GM21381 (cell line): ENCODE data around the gene SEPTIN5.

Experiments
- ATAC-seq: cut with Tn5 transposase; IDR thresholded peaks from one replicate; pipeline ENCODE4 v1.9.1; 2021; ENCODE audit warnings: mild to moderate bottlenecking, moderate library complexity; ENCODE audit not compliant: unreplicated experiment

Gene SEPTIN5

DNA sequence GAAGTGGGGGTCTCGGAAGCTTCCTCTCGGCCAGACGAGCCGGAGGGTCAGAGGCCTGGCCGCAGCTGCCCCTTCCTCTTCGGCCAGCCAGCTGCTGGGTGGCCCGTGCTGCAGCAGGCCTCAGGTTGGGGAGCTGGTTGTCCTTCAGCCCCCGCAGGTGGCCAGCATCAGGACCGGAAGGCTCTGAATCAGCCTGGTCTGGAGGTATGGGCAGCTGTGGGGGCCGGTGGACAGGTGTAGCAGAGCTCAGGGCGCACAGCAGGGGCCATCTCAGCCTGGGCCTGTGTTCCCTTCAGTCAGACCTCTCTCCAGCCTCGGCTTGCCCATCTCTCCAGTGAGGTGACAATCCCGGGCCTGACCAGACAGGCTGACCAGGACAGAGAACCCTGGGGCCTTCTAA is 32.4 kb downstream of the SEPTIN5 start:
- ATAC-seq: no peak

DNA sequence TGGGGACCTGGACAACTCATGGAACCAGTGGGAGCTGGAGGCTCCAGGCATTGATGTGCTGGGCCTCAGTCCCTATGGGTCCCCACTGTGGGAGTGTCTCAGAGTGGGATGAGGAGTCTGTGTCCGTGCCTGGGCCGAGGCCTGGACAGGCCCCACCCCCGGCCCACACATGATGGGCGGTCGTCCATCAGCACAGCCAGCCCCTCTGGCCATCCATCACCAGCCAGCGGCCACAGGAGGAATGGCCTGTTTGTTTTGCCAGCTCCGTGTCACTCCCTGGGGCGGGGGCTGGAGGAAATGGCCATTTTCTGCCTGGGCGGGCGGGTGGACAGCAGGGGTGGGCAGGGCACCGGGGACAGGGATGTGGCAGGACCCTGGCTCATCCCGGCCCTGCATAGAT is 33.2 kb downstream of the SEPTIN5 start:
- no peak for ATAC-seq

DNA sequence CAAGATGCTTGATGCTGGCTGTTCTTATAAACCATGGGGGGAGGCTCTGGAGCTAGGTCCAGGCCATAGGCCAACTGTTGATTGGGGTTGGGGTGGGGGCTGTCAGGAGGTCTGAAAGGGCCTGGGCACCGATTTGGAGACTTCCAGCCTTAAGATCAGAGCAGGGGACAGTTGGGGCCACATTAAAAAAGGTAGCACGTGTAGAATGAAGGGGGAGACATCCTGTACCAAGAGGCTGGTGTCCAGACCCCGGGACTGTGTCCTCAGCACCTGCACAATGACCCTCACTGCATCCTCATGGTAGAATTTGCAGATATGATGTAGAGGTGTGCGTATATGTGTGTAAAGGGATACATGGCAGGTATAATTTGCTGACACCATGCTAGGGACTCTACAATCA is 33.8 kb downstream of the SEPTIN5 start:
- no peak for ATAC-seq

DNA sequence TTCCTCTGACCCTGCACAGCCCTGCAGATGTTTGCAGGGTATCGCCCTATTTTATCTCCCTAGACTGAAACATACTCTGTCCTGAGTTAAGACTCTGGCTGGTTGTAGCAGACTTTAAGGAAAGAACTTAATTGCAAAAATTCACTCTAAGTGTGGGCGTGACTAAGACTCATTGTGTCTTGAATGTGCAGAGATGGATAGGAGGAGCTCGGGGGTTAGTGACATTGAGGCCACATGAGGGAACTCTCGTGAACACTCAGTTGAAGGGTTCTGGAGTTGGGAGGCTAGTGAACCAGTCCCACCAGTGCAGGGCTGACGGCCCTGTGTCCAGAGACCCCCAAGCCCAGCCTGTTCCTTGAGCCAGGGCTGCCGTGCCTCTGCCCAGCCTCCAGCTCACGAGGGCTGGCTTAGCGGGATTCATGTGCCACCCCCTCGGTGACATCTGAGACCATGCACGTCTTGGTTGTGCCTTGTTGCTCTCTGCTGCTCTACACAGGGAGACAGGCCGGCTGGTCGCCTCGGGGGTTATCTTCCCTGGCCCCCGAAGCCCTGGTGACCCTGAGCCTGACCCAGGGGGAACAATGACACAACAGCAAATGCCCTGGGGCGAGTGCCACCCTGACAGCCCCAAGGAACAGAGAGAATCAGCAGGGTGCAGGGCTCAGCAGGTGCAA is 34.8 kb downstream of the SEPTIN5 start:
- no peak for ATAC-seq

DNA sequence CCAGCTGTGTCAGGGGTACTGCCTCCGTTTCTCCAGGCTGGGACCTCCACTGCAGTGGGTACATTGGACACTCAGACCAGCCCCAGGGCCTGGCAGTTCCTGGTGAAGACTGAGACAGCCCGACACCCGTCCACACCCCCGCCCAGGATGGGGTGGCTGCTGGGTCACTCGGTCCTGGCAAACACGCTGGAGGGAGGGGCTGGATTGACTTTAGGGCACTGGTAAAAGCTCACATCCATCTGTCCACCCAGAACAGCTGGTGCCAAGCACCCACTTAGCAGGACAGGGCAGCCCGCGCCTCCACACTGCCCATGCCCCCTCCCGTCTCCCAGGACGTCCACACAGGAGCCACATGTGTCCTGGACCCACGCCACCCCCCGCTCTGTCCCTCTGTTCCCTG is 35.6 kb downstream of the SEPTIN5 start:
- no peak for ATAC-seq

DNA sequence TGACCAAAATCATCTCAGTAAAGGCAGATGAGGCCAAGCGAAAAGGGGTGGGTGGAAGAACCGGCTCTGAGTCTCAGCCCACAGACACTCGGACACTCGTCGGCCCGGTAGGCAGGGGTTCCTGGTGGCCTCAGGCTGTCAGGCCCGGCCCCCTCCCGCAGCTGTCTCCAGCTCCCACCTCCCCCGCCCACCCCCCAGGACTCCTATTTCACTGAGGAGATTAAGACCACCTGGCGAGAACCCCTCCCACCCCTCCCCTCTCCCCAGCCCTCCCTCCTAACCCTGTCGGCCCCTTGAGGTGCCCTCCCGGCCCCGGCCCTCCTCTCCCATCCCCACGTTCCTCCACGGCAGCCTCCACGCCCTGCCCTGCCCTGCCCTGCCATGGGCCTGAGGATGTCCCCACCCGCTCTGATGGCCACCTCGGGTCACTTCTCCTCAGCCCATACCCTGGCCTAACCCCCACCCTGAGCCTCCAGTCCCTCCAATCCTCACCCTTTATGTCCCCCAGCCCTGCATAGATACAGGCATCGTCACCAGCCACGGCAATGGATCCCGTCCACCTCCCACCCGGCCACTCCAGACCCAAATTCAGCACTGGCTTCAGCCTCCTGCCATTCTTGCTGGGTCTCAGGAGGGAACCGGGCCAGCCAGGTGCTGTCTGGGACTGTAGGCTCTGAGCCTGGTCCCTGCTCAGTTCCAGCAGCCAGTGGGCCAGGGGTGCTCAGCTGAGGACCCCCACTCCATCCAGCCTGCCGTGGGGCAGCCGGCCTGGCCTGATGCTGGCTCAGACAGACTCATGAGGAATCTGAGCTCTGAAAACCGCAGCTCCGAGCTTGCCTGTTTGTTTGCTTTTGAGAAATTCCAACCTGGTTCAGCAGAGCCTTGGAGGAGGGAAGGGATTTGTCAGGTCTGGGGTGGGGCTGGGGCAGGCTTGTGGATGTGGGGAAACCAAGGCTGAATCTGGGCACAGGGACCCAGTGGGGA is 36.5 kb downstream of the SEPTIN5 start:
- no peak for ATAC-seq

DNA sequence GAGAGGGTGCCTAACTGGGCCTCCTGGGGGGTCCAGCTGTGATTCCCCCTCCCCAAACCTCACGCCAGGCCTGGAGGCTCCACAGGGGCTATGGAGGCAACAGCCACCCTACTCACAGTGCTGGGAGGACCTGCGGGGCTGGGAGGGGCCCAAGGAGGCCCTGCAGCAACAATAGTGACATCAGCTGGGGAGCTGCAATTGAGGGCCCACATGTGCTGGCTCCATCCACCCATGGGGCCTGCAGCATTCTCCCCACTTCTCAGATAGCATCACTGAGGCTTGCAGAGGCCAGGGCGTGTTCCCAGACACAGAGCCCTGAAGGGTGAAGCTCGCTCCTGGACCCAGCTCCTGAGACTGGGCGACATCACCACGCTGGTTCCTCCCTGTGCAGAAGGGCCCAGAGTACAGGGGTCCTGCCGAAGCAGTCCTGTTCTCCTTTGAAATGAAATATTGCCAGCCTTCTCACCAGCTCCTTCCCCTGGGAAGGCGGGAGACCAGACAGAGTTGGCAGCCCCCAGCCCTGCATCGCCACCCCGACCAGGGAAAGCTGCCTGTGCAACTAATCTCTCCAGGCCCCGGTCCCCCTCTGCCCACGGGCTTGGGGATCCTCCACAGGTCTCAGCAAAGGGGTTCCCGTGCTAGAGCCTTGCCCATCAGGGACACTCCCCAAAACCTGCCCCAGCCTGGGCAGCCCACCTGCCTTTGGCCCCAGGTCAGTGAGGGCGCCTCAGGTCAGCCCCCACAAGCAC is 37.4 kb downstream of the SEPTIN5 start:
- no peak for ATAC-seq

GRCh38 chr22:19753090-19753842 is 39.0 kb downstream of the SEPTIN5 start:
- no peak for ATAC-seq

- ATAC-seq: no peak
Observed at GRCh38 chr22:19753996-19754700, 39.8 kb downstream of the SEPTIN5 start.

GRCh38 chr22:19754701-19755144 is 40.4 kb downstream of the SEPTIN5 start:
- ATAC-seq: no peak

GRCh38 chr22:19755145-19755710 is 40.9 kb downstream of the SEPTIN5 start:
- no peak for ATAC-seq

DNA sequence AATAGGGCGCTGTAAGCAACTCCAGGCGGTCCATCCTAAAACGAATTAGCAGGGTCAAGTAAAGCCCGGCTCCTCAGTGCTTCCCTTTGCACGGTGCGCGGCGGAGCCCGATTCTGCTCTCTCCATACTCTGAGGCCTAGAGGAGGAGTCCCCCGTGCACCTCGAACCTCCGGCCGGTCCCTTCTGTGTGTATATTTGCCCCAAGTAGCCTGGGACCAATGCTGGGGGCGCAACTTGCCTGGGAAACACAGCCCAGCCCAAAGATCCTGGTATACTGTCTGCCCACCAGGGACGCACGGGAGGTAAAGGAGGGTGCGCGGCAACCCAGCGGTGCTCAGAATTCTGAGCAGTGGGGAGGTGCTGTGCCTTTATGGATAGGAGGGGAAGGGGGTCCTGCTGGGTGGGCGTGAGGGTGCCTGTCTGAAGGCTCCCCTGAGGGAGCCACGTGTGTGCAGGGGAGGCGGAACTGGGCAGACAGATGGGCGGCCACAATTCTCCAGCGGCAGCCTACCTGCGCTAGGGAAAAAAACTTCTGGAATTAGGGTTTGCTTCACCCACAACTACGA is 41.5 kb downstream of the SEPTIN5 start:
- no peak for ATAC-seq

GRCh38 chr22:19756288-19757128 is 42.2 kb downstream of the SEPTIN5 start:
- ATAC-seq: no peak

DNA sequence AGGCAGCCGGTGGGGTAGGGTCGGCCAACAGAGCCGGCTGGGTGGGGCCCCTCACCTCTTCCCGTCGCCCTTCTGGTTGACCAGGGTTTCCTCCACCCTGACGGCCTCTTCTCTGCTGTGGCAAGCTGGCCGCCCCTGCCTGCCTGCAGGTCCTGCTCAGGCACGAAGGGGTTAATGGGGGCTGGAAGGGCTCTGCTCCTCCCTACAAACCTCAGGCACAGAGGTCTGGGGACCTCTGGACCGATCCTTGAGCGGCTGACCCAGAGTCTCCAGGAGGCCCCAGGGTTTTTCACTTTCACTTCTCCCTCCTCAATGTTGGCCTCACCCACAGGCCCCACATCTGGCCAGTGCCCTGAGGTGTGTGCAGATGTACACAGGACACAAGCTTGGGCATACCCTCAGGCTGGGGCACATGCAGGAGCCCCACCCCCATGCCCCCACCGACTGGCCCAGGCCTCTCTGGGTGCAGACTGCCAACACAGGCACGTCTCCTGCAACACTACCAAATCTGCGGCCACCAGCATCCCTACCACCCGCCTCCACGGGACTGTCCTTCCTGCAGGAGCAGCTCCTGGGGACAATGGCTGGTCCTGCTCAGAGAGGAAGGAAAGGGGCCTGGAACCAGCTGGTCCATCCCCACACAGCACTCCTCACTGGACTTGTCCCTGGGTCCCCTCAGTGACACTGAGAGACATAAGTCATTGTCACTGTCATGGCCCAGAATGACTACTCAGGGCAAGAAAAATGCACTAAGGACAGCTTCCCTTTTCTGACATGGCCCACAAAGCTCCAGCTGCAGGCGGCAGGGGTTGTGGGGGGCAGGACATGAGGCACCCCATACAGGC is 43.1 kb downstream of the SEPTIN5 start:
- no peak for ATAC-seq

GRCh38 chr22:19757985-19758895 is 43.9 kb downstream of the SEPTIN5 start:
- no peak for ATAC-seq

DNA sequence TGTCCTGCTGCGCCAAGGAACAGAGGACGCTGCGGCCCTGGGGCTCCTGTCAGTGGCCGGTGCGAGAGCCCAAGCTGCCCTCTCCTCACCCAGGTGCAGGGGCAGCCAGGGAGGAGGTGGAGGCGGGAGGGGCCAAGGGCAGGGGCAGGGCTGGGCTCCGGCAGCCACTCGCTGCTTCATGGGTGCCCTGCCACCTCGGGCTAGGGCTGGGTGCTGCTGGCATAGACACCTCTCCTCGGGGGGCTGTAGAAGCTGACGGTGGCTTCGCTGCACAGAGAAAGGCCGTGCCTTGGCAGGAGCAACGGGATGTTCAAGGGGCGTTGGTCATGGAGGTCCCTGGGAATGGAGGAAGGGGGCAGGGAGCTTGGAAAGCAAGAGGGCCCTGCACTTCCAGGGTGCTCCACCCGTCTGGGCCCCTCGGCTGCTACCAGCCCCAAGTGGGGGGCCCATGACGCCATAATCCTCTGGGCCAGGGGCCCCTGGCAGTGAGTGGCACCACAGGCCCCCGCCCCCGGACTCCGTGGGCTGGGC is 44.7 kb downstream of the SEPTIN5 start:
- ATAC-seq: no peak
